Endothelial cell (in vitro differentiated cells): ENCODE results near the gene COL12A1. TPM values are rescaled to one million over a fixed set of nuclear protein-coding genes. Genes with fewer than 3 reads are reported as not detected.

Experiments
- DNase-seq: peaks from one replicate; pipeline ENCODE4 v3.0.0; 2021; ENCODE audit warnings: low spot score
- H3K27ac Mint-ChIP-seq: one replicate; pipeline ENCODE4 v1.8.0; 2021; ENCODE audit warnings: mixed read lengths, inconsistent platforms; ENCODE audit not compliant: unreplicated experiment
- H3K27me3 Mint-ChIP-seq: one replicate; pipeline ENCODE4 v1.8.0; 2021; ENCODE audit warnings: mild to moderate bottlenecking, moderate library complexity, mixed read lengths, inconsistent platforms; ENCODE audit not compliant: unreplicated experiment
- H3K36me3 Mint-ChIP-seq: one replicate; pipeline ENCODE4 v1.8.0; 2021; ENCODE audit warnings: mild to moderate bottlenecking, low read depth, mixed read lengths, inconsistent platforms; ENCODE audit not compliant: unreplicated experiment
- H3K4me1 Mint-ChIP-seq: one replicate; pipeline ENCODE4 v1.8.0; 2021; ENCODE audit warnings: mild to moderate bottlenecking, mixed read lengths, inconsistent platforms; ENCODE audit not compliant: unreplicated experiment
- H3K4me3 Mint-ChIP-seq: one replicate; pipeline ENCODE4 v1.8.0; 2021; ENCODE audit warnings: mild to moderate bottlenecking, mixed read lengths, inconsistent platforms; ENCODE audit not compliant: unreplicated experiment
- H3K9me3 Mint-ChIP-seq: one replicate; pipeline ENCODE4 v1.8.0; 2021; ENCODE audit warnings: mixed read lengths, inconsistent platforms; ENCODE audit not compliant: unreplicated experiment
- total RNA-seq: library from RNA; stranded (reverse); fragmentation: NEBNext Ultra II Directional; extraction: Animal tissue kit (Norgen Biotek cat#: 25700); gene quantifications from one replicate; pipeline ENCODE4 v1.2.1, GENCODE V29; 2021; ENCODE audit not compliant: unreplicated experiment
- TF ChIP-seq, protein P1 (sequence below): fragments of 200-600 bp; sonication (generic); IDR thresholded peaks from one replicate; pipeline ENCODE4 v1.5.0; 2021; ENCODE audit warnings: antibody characterized with exemption; ENCODE audit not compliant: unreplicated experiment

COL12A1 gene
- total RNA-seq, 1 donor from 2014 or later = 6.3 TPM

DNA sequence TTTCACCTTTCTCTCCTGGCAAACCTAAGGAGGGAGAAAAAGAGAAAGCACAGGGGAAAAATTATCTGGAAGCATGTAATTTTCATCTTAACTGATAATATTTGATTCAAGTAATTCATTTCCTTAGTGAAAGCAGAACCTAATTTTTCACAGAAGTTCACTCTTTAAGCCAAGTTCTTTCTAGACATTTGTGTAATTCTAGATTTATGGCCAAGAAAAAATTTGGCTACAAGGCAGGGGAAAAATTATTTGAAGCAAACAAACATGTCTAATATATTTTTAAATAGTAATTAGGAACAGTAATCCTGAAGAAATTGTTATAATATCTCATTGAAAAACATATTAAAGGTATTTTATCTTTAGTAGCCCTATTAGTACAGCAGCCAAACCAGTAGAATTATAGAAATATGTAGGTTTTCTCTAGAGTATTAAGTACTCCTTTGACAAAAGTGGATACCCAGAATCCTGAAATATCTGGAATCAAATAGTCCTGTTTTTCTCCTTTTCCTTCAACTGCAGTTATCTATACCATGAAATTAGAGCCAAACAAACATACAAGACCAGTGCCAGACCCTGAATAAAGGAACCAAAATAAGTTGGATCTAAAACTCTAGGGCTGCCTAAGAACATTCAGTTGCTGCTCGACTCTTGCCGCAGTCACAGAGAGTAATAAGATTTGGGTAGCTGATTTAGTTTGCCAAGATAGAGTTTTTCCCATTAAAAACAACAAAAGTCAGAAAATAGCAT, 116.5 kb downstream of the COL12A1 start:
- Mint-ChIP-seq H3K27ac (no peak overlapping the region), H3K4me3 (no peak overlapping the region), H3K36me3 (no peaks in the 10 kb centered on the region), H3K4me1 (peaks cover 3% of the 10 kb centered on the region), H3K9me3 (no peaks in the 10 kb centered on the region), H3K27me3 (peaks cover 2% of the 10 kb centered on the region)
- TF ChIP-seq, protein P1, sequence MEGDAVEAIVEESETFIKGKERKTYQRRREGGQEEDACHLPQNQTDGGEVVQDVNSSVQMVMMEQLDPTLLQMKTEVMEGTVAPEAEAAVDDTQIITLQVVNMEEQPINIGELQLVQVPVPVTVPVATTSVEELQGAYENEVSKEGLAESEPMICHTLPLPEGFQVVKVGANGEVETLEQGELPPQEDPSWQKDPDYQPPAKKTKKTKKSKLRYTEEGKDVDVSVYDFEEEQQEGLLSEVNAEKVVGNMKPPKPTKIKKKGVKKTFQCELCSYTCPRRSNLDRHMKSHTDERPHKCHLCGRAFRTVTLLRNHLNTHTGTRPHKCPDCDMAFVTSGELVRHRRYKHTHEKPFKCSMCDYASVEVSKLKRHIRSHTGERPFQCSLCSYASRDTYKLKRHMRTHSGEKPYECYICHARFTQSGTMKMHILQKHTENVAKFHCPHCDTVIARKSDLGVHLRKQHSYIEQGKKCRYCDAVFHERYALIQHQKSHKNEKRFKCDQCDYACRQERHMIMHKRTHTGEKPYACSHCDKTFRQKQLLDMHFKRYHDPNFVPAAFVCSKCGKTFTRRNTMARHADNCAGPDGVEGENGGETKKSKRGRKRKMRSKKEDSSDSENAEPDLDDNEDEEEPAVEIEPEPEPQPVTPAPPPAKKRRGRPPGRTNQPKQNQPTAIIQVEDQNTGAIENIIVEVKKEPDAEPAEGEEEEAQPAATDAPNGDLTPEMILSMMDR = no peak
- DNase-seq = no peak

DNA sequence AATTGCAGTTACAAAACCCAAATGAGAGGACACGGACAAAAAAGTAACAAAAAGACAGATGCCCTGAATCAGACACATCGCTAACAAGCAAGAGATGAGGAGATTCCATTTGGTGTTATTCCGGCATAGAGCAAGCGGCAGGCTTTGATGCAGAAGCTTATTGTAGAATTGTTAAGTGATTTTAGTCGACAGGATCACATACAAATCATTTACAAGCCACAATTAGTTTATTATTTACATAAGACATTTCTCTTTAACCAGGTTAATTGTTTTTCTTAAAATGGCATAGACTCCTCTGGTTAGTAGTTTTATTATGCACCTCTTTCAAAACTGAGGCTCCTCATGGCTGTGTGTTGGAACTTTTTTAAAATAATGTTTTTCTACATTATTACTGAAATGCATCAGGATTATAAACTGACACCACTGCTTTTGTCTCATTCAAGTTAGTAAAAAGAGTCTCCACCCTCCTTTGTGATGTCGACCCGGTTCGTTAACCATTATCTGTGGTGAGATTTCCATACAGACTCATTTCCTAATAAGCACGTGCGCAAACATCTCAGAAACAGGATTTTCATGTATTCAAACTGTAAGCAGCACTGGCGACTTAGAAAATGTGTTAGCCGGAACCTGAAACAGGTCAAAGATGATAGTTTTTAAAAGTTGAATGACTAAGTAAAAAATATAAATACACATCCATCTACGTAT, 119.8 kb downstream of the COL12A1 start:
- Mint-ChIP-seq H3K27me3 (peaks cover 4% of the 10 kb centered on the region), H3K4me1 (peaks cover 3% of the 10 kb centered on the region), H3K4me3 (no peak overlapping the region), H3K36me3 (no peaks in the 10 kb centered on the region), H3K27ac (no peak overlapping the region), H3K9me3 (no peaks in the 10 kb centered on the region)
- DNase-seq = no peak
- TF ChIP-seq, protein P1 = no peak

DNA sequence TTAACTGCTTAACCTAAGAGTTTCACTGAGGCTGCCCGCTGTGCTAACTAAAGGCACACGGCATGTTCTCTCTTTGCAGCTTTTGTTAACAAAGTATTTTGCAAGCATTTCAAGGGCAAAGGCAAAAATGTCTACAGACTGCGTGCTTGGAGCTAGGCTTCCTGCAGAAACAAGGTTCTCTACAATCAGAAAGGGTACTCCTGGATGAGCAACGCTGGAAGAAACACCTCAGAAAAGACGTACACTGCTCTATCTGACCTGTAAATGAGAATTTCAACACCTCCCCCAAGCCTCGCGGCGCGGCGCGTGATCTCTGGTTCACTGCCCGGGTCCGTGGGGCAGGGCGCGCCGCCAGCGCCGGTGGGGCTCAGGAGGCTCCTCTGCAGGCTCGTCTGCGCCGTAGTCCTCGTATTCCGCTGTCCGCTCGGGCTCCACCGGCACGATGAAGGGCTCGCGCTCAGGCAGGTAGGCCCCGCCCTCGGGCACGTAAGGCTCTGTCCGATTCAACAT, 120.9 kb downstream of the COL12A1 start:
- Mint-ChIP-seq H3K9me3 (no peaks in the 10 kb centered on the region), H3K4me3 (peak overlapping the region; percentile 87), H3K27ac (no peak overlapping the region), H3K4me1 (peaks cover 3% of the 10 kb centered on the region), H3K36me3 (no peaks in the 10 kb centered on the region), H3K27me3 (peaks cover 4% of the 10 kb centered on the region)
- DNase-seq = peak; percentile 51
- TF ChIP-seq, protein P1 = no peak

DNA sequence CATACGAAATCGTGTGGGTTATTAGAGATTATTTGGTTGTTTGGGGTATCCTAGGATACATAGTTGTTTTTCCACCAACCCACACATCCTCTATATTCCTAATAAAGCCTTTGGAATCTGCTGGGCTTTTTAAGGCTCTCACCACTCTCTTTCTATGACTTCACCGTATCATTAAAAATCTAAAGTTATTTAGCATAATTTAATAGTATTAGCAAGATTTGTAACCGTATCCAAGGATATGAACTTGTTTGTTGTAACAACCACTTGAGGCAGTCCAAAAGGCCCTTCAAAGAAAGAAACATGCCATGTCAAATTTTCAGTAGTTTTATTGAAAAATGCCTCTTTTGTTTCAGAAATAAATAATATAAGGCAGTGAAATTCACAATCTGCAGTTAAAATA, 121.8 kb downstream of the COL12A1 start:
- DNase-seq = no peak
- Mint-ChIP-seq H3K4me3 (no peak overlapping the region), H3K27me3 (peaks cover 4% of the 10 kb centered on the region), H3K27ac (no peak overlapping the region), H3K36me3 (no peaks in the 10 kb centered on the region), H3K4me1 (peaks cover 3% of the 10 kb centered on the region), H3K9me3 (no peaks in the 10 kb centered on the region)
- TF ChIP-seq, protein P1 = no peak

- H3K36me3 Mint-ChIP-seq = no peaks in the 10 kb centered on the region
- H3K9me3 Mint-ChIP-seq = no peaks in the 10 kb centered on the region
- no peak overlapping the region for H3K4me3 Mint-ChIP-seq
- DNase-seq = no peak
- H3K27ac Mint-ChIP-seq = no peak overlapping the region
- peaks cover 3% of the 10 kb centered on the region for H3K4me1 Mint-ChIP-seq
- TF ChIP-seq, protein P1 = no peak
- H3K27me3 Mint-ChIP-seq = peaks cover 4% of the 10 kb centered on the region
Observed at GRCh38 chr6:75081921-75082320, 123.9 kb downstream of the COL12A1 start.
